Measurements from ENCODE around the gene ANKRD27. TPM values are rescaled to one million over a fixed set of nuclear protein-coding genes. Genes with fewer than 3 reads are reported as not detected.

ANKRD27 gene
- total and polyA plus RNA-seq, 10 of the 15 experiments (the other 5 are each of a cell fraction or from before 2014, with no cell fraction given): 2.8 to 49.9 (median 28.5) TPM

DNA sequence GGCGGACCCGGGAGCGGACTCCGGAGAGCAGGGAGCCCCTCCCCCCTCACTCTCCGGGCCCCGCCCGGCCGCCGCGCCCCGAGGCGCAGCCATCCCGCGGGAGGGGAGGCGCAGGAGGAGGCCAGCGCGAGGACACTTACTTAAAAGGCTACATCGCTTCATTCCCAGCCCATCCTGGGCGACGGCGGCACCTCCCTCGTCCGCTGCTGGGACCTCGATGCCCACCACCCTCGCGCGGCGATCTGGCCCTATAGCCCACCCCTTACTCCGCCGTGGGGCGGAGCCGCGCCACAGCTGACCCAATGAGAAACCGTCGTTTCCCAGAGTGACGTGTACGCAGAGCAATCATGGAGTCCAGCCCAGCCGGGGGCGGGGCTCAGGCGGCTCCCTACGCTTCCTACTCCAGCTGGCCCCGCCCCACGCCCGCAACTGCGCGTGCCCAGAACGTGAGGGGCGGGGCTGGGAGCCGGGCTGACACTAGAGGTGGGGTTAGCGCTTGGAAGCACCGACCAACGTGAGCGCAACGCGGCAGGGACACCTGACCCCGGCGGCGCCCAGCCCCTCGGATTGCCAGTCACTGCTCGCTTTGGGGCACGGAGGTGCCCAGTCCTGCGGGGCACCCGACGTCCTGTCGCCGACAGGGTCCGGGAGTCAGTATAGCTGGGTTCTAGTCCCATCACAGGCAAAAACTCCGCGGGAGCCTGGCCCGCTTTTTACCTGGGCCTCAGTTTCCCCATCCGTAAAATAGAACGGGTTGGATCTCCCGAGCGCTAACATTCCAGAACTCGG is at the start of gene ANKRD27 (continued):
- TF ChIP-seq NFYA (IDR thresholded peaks at IDR 0.05; ENCODE audit: borderline replicate concordance, low read depth, low read length): peak; percentile 69
- TF ChIP-seq, protein P1, sequence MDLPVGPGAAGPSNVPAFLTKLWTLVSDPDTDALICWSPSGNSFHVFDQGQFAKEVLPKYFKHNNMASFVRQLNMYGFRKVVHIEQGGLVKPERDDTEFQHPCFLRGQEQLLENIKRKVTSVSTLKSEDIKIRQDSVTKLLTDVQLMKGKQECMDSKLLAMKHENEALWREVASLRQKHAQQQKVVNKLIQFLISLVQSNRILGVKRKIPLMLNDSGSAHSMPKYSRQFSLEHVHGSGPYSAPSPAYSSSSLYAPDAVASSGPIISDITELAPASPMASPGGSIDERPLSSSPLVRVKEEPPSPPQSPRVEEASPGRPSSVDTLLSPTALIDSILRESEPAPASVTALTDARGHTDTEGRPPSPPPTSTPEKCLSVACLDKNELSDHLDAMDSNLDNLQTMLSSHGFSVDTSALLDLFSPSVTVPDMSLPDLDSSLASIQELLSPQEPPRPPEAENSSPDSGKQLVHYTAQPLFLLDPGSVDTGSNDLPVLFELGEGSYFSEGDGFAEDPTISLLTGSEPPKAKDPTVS (IDR thresholded peaks at IDR 0.05; ENCODE audit: low read depth, low read length): no peak
- no peak for TF ChIP-seq NR2C1 (IDR thresholded peaks at IDR 0.05)
- TF ChIP-seq CBX5 (IDR thresholded peaks at IDR 0.05; ENCODE audit: low read depth): no peak
- no peak for TF ChIP-seq ETV6 (conservative IDR thresholded peaks at IDR 0.05 in 1 of 2, IDR thresholded peaks at IDR 0.05 in 1 of 2; ENCODE audit: borderline replicate concordance in 1 of 2, low read depth in 1 of 2)
- no peak for TF ChIP-seq WRNIP1 (IDR thresholded peaks at IDR 0.05; ENCODE audit: borderline replicate concordance, low read depth, low read length)
- TF ChIP-seq, protein P2, sequence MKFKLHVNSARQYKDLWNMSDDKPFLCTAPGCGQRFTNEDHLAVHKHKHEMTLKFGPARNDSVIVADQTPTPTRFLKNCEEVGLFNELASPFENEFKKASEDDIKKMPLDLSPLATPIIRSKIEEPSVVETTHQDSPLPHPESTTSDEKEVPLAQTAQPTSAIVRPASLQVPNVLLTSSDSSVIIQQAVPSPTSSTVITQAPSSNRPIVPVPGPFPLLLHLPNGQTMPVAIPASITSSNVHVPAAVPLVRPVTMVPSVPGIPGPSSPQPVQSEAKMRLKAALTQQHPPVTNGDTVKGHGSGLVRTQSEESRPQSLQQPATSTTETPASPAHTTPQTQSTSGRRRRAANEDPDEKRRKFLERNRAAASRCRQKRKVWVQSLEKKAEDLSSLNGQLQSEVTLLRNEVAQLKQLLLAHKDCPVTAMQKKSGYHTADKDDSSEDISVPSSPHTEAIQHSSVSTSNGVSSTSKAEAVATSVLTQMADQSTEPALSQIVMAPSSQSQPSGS (IDR thresholded peaks at IDR 0.05; ENCODE audit: low read length): no peak
- TF ChIP-seq, protein P3, sequence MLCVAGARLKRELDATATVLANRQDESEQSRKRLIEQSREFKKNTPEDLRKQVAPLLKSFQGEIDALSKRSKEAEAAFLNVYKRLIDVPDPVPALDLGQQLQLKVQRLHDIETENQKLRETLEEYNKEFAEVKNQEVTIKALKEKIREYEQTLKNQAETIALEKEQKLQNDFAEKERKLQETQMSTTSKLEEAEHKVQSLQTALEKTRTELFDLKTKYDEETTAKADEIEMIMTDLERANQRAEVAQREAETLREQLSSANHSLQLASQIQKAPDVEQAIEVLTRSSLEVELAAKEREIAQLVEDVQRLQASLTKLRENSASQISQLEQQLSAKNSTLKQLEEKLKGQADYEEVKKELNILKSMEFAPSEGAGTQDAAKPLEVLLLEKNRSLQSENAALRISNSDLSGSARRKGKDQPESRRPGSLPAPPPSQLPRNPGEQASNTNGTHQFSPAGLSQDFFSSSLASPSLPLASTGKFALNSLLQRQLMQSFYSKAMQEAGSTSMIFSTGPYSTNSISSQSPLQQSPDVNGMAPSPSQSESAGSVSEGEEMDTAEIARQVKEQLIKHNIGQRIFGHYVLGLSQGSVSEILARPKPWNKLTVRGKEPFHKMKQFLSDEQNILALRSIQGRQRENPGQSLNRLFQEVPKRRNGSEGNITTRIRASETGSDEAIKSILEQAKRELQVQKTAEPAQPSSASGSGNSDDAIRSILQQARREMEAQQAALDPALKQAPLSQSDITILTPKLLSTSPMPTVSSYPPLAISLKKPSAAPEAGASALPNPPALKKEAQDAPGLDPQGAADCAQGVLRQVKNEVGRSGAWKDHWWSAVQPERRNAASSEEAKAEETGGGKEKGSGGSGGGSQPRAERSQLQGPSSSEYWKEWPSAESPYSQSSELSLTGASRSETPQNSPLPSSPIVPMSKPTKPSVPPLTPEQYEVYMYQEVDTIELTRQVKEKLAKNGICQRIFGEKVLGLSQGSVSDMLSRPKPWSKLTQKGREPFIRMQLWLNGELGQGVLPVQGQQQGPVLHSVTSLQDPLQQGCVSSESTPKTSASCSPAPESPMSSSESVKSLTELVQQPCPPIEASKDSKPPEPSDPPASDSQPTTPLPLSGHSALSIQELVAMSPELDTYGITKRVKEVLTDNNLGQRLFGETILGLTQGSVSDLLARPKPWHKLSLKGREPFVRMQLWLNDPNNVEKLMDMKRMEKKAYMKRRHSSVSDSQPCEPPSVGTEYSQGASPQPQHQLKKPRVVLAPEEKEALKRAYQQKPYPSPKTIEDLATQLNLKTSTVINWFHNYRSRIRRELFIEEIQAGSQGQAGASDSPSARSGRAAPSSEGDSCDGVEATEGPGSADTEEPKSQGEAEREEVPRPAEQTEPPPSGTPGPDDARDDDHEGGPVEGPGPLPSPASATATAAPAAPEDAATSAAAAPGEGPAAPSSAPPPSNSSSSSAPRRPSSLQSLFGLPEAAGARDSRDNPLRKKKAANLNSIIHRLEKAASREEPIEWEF (IDR thresholded peaks at IDR 0.05; ENCODE audit: insufficient replicate concordance, low read depth, low read length): no peak
- peak; percentile 30; the same call in 1 of the 2 replicates for TF ChIP-seq LARP7 (IDR thresholded peaks at IDR 0.05)
- TF ChIP-seq ESRRA (IDR thresholded peaks at IDR 0.05; ENCODE audit: low read length): no peak
- TF ChIP-seq EED (IDR thresholded peaks at IDR 0.05; ENCODE audit: low read depth): no peak
- TF ChIP-seq MEF2A (IDR thresholded peaks at IDR 0.05; ENCODE audit: insufficient read depth, low read depth, low read length): no peak
- TF ChIP-seq MXI1 (IDR thresholded peaks at IDR 0.05; ENCODE audit: low read depth, low read length): peak; percentile 73
- TF ChIP-seq POLR2A (IDR thresholded peaks at IDR 0.05; ENCODE audit: low read depth, low read length): peak; percentile 84
- TF ChIP-seq SP1 (IDR thresholded peaks at IDR 0.05; ENCODE audit: low read depth, low read length): peak; percentile 99
- TF ChIP-seq ZBED1 (IDR thresholded peaks at IDR 0.05; ENCODE audit: borderline replicate concordance): no peak
- TF ChIP-seq TCF12 (IDR thresholded peaks at IDR 0.05; ENCODE audit: low read depth, low read length): no peak
- TF ChIP-seq, protein P4, sequence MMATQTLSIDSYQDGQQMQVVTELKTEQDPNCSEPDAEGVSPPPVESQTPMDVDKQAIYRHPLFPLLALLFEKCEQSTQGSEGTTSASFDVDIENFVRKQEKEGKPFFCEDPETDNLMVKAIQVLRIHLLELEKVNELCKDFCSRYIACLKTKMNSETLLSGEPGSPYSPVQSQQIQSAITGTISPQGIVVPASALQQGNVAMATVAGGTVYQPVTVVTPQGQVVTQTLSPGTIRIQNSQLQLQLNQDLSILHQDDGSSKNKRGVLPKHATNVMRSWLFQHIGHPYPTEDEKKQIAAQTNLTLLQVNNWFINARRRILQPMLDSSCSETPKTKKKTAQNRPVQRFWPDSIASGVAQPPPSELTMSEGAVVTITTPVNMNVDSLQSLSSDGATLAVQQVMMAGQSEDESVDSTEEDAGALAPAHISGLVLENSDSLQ (IDR thresholded peaks at IDR 0.05): peak; percentile 99
- TF ChIP-seq JUND (IDR thresholded peaks at IDR 0.05; ENCODE audit: low read depth, low read length): no peak
- TF ChIP-seq, protein P5, sequence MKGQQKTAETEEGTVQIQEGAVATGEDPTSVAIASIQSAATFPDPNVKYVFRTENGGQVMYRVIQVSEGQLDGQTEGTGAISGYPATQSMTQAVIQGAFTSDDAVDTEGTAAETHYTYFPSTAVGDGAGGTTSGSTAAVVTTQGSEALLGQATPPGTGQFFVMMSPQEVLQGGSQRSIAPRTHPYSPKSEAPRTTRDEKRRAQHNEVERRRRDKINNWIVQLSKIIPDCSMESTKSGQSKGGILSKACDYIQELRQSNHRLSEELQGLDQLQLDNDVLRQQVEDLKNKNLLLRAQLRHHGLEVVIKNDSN (IDR thresholded peaks at IDR 0.05; ENCODE audit: borderline replicate concordance, extremely low read length, insufficient read depth, low read depth, low read length): peak; percentile 43

Data from GM12878 (cell line).